Activated CD8-positive, alpha-beta T cell treated with anti-CD3 and anti-CD28 coated beads for 36 hours (primary cell): ENCODE measurements around the gene ELF5. TPM values are rescaled to one million over a fixed set of nuclear protein-coding genes. Genes with fewer than 3 reads are reported as not detected.

Source experiments
- ATAC-seq: fragments of 200-7000 bp; cut with Tn5 transposase; one replicate; pipeline ENCODE4 v1.10.0; 2021; ENCODE audit warnings: mild to moderate bottlenecking, moderate library complexity
- CTCF ChIA-PET: fragments of 350-600 bp; sonication (Branson Sonifier 250); formaldehyde crosslinking; loops from one replicate; lab custom pipeline; 2021; ENCODE audit warnings: antibody characterized with exemption; lab: Charles Lee
- POLR2A ChIA-PET: fragments of 350-600 bp; sonication (Branson Sonifier 250); formaldehyde crosslinking; loops from one replicate; lab custom pipeline; 2021; ENCODE audit warnings: antibody characterized with exemption; lab: Charles Lee
- DNase-seq: peaks from one replicate; pipeline ENCODE4 v3.0.0-alpha.2; 2020
- H3K27ac Mint-ChIP-seq: one replicate; pipeline ENCODE4 v1.8.0; 2021; ENCODE audit warnings: mild to moderate bottlenecking, mixed read lengths
- H3K27me3 Mint-ChIP-seq: one replicate; pipeline ENCODE4 v1.8.0; 2021; ENCODE audit warnings: mixed read lengths
- H3K36me3 Mint-ChIP-seq: one replicate; pipeline ENCODE4 v1.8.0; 2021; ENCODE audit warnings: low read depth, mixed read lengths
- H3K4me1 Mint-ChIP-seq: one replicate; pipeline ENCODE4 v1.8.0; 2021; ENCODE audit warnings: low read depth, mixed read lengths
- H3K4me3 Mint-ChIP-seq: one replicate; pipeline ENCODE4 v1.8.0; 2021; ENCODE audit warnings: mild to moderate bottlenecking, moderate library complexity, mixed read lengths
- H3K9me3 Mint-ChIP-seq: one replicate; pipeline ENCODE4 v1.8.0; 2021; ENCODE audit warnings: mixed read lengths
- CTCF ChIP-seq: fragments of 200-600 bp; IDR thresholded peaks from one replicate; pipeline ENCODE4 v1.8.0; 2022; ENCODE audit warnings: antibody characterized with exemption, mild to moderate bottlenecking
- intact Hi-C: fragments of 100-400 bp; cut with micrococcal nuclease; formaldehyde crosslinking; loops from one replicate; pipeline ENCODE4 v1.10.0; 2022
- total RNA-seq, 2 experiments: library from RNA; stranded (reverse); gene quantifications; one replicate each; pipeline ENCODE4 v1.2.3, GENCODE V29; 2021

The ELF5 gene
- total RNA-seq, 2 experiments from 2014 or later: not detected

DNA sequence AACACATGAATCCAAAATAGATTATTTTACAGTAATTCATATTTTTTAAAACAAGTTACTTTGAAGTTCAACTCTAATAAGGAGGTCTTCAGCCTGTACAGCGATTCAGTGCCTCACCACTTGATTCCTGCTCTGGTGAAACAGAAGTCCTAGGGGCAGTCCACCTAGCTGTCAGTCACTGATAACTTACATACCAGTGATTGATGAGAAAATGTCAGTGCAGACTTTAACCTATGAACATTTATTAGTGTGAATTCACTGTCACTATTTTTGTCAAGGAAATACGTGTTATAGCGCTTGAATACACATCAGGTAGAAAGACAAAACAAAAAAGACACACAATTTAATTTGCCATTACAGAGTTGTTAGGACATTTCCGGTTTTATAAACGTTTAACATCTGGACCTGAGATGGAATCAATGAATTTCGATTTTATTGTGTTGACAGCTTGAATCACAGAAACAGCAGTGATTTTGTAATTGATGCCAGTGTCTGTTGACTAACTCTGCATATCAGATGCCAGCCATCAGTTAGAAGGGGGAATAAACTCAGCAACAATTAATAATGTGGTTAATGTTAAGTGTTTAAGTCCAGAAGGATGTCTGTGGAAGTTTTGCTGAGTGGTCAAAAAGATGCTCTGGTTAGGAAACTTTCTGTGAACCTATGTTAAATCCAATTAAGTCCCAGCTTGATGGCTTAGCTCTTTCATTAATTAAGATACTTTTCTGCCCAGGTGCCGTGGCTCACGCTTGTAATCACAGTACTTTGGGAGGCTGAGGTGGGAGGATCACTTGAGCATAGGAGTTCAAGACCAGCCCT is 34.5 kb downstream of the ELF5 start:
- H3K27ac Mint-ChIP-seq: no peak overlapping the region
- no peaks in the 10 kb centered on the region for H3K9me3 Mint-ChIP-seq
- POLR2A ChIA-PET: no interaction called here
- H3K4me1 Mint-ChIP-seq: no peaks in the 10 kb centered on the region
- CTCF ChIA-PET: interaction anchor here (1.8 kb wide), 1 partner anchor 13 kb away, joined by 11 read pairs; no protein-coding TSS in a partner anchor
- H3K36me3 Mint-ChIP-seq: no peaks in the 10 kb centered on the region
- ATAC-seq: no peak
- DNase-seq: no peak
- H3K27me3 Mint-ChIP-seq: peaks cover 2% of the 10 kb centered on the region
- no peak for TF ChIP-seq CTCF
- intact Hi-C loops: loop anchor here (10.0 kb wide), 1 partner anchor 304 kb away; no protein-coding TSS in a partner anchor
- no peak overlapping the region for H3K4me3 Mint-ChIP-seq

GRCh38 chr11:34476849-34477248 is 36.7 kb downstream of the ELF5 start:
- no peak for ATAC-seq
- Mint-ChIP-seq H3K27me3 (no peaks in the 10 kb centered on the region), H3K27ac (no peak overlapping the region), H3K4me1 (no peaks in the 10 kb centered on the region), H3K4me3 (no peak overlapping the region), H3K36me3 (peaks cover 7% of the 10 kb centered on the region), H3K9me3 (no peaks in the 10 kb centered on the region)
- DNase-seq: no peak
- ChIA-PET POLR2A (no interaction called here), CTCF (interaction anchor here (0.9 to 1.1 kb wide), 2 partner anchors 9 to 36 kb away, joined by 3 read pairs; no protein-coding TSS in a partner anchor)
- intact Hi-C loops: loop anchor here (10.0 kb wide), 1 partner anchor 302 kb away; no protein-coding TSS in a partner anchor
- TF ChIP-seq CTCF: no peak

GRCh38 chr11:34475656-34476055 is 37.9 kb downstream of the ELF5 start:
- no peaks in the 10 kb centered on the region for H3K9me3 Mint-ChIP-seq
- intact Hi-C loops: loop anchor here (10.0 kb wide), 1 partner anchor 301 kb away; no protein-coding TSS in a partner anchor
- no peak overlapping the region for H3K27ac Mint-ChIP-seq
- DNase-seq (no peak), ATAC-seq (no peak)
- H3K4me3 Mint-ChIP-seq: no peak overlapping the region
- H3K36me3 Mint-ChIP-seq: peaks cover 12% of the 10 kb centered on the region
- CTCF ChIA-PET: no interaction called here
- POLR2A ChIA-PET: no interaction called here
- H3K27me3 Mint-ChIP-seq: no peaks in the 10 kb centered on the region
- no peak for TF ChIP-seq CTCF
- H3K4me1 Mint-ChIP-seq: no peaks in the 10 kb centered on the region

DNA sequence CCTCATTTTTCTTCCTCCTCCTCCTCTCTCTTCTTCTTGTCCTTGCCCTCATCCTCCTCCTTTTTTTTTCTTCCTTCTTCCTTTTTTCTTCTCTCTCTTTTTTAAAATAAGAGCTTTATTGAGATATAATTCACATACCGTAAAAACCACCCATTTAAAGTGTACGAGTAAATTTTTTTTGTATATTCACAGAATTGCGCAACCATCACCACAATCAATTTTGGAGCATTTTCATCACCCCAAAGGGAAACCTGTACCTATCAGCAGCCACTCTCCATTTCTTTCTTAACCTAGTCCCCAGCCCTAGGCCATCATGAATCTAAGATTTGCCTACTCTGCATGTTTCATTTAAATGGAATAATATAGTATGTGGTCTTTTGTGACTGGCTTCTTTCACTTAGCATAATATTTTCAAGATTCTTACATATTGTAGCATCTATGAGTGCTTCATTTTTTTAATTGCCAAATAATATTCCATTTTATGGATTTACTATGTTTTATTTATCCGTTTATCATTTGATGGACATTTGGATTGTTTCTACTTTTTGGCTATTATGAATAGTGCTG is 39.9 kb downstream of the ELF5 start:
- CTCF ChIA-PET: interaction anchor here (1.1 kb wide), 1 partner anchor 112 kb away, joined by 3 read pairs; no protein-coding TSS in a partner anchor

More for the DNA sequence above, 39.9 kb downstream of the ELF5 start:
- Mint-ChIP-seq H3K27ac (no peak overlapping the region), H3K4me3 (no peak overlapping the region), H3K36me3 (peaks cover 12% of the 10 kb centered on the region), H3K27me3 (no peaks in the 10 kb centered on the region), H3K9me3 (no peaks in the 10 kb centered on the region), H3K4me1 (no peaks in the 10 kb centered on the region)
- DNase-seq (no peak), ATAC-seq (no peak)
- intact Hi-C loops: loop anchor here (10.0 kb wide), 1 partner anchor 299 kb away; no protein-coding TSS in a partner anchor
- no peak for TF ChIP-seq CTCF
- POLR2A ChIA-PET: interaction anchor here (0.7 kb wide), 1 partner anchor 359 kb away, joined by 3 read pairs; no protein-coding TSS in a partner anchor
